ENCODE results near the gene ADGRD2. TPM values are rescaled to one million over a fixed set of nuclear protein-coding genes. Genes with fewer than 3 reads are reported as not detected.

The ADGRD2 gene
- total RNA-seq, 1 donor from 2014 or later = not detected

DNA sequence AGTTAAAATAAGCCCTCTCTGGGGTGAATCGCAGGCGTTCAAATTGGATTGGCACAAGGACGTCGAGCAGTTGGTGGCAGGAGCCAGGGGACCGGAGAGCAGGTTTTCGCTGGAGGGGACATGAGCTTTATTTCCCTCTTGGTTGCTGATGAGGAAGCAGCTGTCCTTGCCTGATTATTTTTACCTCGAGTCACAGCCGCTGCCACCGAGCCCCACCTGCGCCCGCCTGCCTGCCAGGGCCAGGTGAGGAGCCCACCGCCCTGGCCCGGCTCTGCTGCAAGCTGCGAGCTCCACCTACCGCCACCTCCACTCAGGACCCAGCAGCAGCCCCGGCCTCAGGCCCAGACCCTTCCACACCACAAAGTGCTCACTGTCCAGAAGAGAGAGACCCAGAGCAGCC lies 9.0 kb upstream of the ADGRD2 start:
- no peaks in the 10 kb centered on the region for H3K36me3 Mint-ChIP-seq (ENCODE audit: low read depth)
- ATAC-seq (ENCODE audit: low read depth) (no peak), DNase-seq (no peak)
- intact Hi-C loops (cut with micrococcal nuclease) = no loop called here
- peaks cover 27% of the 10 kb centered on the region for H3K27me3 Mint-ChIP-seq
- H3K4me3 Mint-ChIP-seq = no peak overlapping the region
- ChIA-PET POLR2A (interaction anchor here (0.7 kb wide), 1 partner anchor 853 kb away, joined by 5 read pairs; no protein-coding TSS in a partner anchor), CTCF (no interaction called here)
- H3K9me3 Mint-ChIP-seq = peaks cover 2% of the 10 kb centered on the region
- TF ChIP-seq, protein P1, sequence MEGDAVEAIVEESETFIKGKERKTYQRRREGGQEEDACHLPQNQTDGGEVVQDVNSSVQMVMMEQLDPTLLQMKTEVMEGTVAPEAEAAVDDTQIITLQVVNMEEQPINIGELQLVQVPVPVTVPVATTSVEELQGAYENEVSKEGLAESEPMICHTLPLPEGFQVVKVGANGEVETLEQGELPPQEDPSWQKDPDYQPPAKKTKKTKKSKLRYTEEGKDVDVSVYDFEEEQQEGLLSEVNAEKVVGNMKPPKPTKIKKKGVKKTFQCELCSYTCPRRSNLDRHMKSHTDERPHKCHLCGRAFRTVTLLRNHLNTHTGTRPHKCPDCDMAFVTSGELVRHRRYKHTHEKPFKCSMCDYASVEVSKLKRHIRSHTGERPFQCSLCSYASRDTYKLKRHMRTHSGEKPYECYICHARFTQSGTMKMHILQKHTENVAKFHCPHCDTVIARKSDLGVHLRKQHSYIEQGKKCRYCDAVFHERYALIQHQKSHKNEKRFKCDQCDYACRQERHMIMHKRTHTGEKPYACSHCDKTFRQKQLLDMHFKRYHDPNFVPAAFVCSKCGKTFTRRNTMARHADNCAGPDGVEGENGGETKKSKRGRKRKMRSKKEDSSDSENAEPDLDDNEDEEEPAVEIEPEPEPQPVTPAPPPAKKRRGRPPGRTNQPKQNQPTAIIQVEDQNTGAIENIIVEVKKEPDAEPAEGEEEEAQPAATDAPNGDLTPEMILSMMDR (IDR thresholded peaks at IDR 0.05) = no peak
- no peak overlapping the region for H3K27ac Mint-ChIP-seq
- no peaks in the 10 kb centered on the region for H3K4me1 Mint-ChIP-seq

DNA sequence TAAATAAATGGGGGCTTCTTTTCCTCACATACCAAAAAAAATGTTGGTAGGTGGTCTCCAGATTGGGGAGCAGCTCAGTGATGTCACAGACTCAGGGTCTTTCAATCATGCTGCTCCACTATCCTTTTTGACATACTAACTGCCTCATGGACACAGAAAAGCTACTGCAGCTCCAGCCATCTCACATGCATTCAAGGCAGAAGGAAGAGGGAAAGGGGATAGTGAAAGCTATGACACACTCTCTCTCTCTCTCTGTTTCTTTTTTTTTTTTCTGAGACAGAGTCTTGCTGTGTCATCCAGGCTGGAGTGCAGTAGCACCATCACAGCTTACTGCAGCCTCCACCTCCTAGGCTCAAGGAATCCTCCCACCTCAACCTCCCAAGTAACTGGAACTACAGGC lies 7.9 kb upstream of the ADGRD2 start:
- no peak overlapping the region for H3K4me3 Mint-ChIP-seq
- peaks cover 2% of the 10 kb centered on the region for H3K9me3 Mint-ChIP-seq
- H3K4me1 Mint-ChIP-seq = no peaks in the 10 kb centered on the region
- DNase-seq (no peak), ATAC-seq (ENCODE audit: low read depth) (no peak)
- ChIA-PET CTCF (no interaction called here), POLR2A (no interaction called here)
- TF ChIP-seq, protein P1 (IDR thresholded peaks at IDR 0.05) = no peak
- intact Hi-C loops (cut with micrococcal nuclease) = no loop called here
- no peaks in the 10 kb centered on the region for H3K36me3 Mint-ChIP-seq (ENCODE audit: low read depth)
- H3K27ac Mint-ChIP-seq = no peak overlapping the region
- peaks cover 30% of the 10 kb centered on the region for H3K27me3 Mint-ChIP-seq

DNA sequence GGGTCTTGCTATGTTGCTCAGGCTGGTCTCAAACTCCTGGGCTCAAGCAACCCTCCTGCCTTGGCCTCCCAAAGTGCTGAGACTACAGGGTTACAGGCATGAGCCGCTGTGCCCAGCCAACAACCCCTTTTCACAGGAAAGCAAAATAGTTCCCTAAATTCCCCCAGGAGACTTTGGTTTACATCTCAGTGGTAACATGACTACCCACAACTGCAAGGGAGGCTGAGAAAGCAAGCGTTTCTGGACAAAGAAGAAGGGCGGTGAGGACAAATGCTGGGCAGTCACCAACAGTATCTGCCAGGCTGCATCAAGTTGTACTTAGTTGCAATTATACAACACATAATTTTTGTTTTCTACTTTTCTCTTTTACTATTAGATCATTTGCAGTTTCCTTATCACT lies 7.4 kb upstream of the ADGRD2 start:
- Mint-ChIP-seq H3K27ac (no peak overlapping the region), H3K9me3 (peaks cover 2% of the 10 kb centered on the region), H3K4me3 (no peak overlapping the region), H3K36me3 (ENCODE audit: low read depth) (no peaks in the 10 kb centered on the region), H3K4me1 (no peaks in the 10 kb centered on the region), H3K27me3 (peaks cover 30% of the 10 kb centered on the region)
- ATAC-seq (ENCODE audit: low read depth) (no peak), DNase-seq (no peak)
- ChIA-PET CTCF (no interaction called here), POLR2A (no interaction called here)
- intact Hi-C loops (cut with micrococcal nuclease) = no loop called here
- TF ChIP-seq, protein P1 (IDR thresholded peaks at IDR 0.05) = no peak

DNA sequence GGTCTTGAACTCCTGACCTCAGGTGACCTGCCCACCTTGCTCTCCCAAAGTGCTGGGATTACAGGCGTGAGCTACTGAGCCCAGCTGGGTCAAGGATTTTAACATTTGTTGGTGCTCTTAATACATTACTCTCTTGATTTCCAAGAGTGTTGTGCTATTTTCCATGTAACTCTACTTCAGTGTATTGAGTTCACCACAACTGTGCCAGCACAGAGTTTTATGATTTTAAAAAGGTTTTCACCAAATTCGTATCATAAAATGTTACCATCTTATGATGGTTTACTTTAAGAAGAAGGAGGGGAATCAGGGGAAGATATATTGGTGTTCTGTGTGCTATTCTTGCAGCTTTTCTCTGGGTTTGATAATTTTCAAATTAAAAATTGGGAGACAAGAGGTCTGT lies 6.6 kb upstream of the ADGRD2 start:
- H3K27me3 Mint-ChIP-seq = peaks cover 34% of the 10 kb centered on the region
- peaks cover 2% of the 10 kb centered on the region for H3K9me3 Mint-ChIP-seq
- no peaks in the 10 kb centered on the region for H3K36me3 Mint-ChIP-seq (ENCODE audit: low read depth)
- no peak overlapping the region for H3K4me3 Mint-ChIP-seq
- ChIA-PET CTCF (no interaction called here), POLR2A (interaction anchor here (0.7 kb wide), 1 partner anchor 78 kb away, joined by 4 read pairs; no protein-coding TSS in a partner anchor)
- TF ChIP-seq, protein P1 (IDR thresholded peaks at IDR 0.05) = no peak
- no peak overlapping the region for H3K27ac Mint-ChIP-seq
- H3K4me1 Mint-ChIP-seq = no peaks in the 10 kb centered on the region
- ATAC-seq (ENCODE audit: low read depth) (no peak), DNase-seq (no peak)
- intact Hi-C loops (cut with micrococcal nuclease) = no loop called here

DNA sequence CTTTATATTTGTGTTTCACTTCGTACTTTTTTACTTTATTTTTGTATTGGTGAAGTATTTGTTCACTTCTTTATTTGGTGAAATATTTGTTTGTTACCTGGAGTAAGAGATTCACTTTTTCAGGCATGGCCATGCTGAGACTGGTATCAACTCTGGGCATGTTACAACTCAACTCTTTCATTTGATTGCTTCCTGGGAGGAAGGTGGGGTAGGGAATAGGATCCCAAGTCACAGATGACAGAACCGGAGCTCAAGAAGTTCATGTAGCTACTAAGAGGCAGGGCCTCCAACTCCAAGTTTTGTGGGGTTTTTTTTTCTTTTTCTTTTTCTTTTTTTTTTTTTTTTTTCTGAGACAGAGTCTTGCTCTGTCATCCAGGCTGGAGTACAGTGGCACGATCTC lies 6.1 kb upstream of the ADGRD2 start:
- POLR2A ChIA-PET = interaction anchor here (0.7 kb wide), 1 partner anchor 78 kb away, joined by 4 read pairs; no protein-coding TSS in a partner anchor
- CTCF ChIA-PET = no interaction called here

More for the DNA sequence above, 6.1 kb upstream of the ADGRD2 start:
- ATAC-seq (ENCODE audit: low read depth) = no peak
- no peak for DNase-seq
- TF ChIP-seq, protein P1 (IDR thresholded peaks at IDR 0.05) = no peak
- Mint-ChIP-seq H3K4me3 (no peak overlapping the region), H3K4me1 (no peaks in the 10 kb centered on the region), H3K27me3 (peaks cover 32% of the 10 kb centered on the region), H3K27ac (no peak overlapping the region), H3K36me3 (ENCODE audit: low read depth) (no peaks in the 10 kb centered on the region), H3K9me3 (peaks cover 2% of the 10 kb centered on the region)
- intact Hi-C loops (cut with micrococcal nuclease) = no loop called here
